ENCODE results near the gene BZW2.

Gene BZW2

DNA sequence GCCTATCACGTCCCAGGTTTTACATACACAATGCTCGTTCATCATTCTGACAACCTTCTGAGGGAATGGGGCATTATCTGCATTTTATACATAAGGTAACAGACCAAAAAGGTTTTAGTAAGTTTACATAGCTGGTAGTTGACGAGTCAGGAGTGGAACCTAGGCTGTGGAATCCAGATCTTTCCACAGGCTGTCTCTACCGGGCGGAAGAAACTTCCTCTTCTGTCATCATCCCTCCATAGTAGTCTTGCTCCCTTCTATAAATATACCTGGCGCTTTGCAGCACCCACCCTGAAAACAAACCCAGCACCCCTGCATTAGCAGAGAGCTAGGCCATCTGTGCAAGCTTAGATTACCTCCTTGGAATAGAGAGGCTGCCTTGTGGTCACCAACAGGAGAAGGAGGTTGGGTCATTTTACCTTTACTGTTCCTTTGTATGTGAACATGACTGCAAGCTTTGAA is 108.9 kb downstream of the BZW2 start:
- no peak for DNase-seq

DNA sequence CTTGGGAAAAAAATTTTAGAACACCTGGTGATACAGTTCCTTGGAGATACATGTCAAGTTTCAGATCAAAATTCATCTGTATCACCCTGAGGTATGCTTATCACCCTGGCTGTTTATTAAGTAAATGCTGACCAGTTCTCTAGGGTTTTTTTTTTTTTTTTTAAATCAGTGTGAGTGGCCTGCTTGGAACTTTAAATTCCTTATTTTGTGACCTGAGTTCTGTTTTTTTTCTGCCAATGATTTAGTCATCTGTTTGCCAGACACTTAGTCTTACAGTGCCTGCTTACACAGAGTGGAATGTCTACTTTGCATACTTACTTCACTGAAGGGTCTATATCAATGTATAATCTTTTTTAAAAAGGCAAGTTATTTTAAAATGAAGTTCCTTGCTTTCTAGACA is 109.4 kb downstream of the BZW2 start:
- no peak for DNase-seq

Data from Kasumi-1 (cell line).